Muscle of arm (tissue), 12 donors: ENCODE results near the gene HASPIN. TPM values are rescaled to one million over a fixed set of nuclear protein-coding genes. Genes with fewer than 3 reads are reported as not detected.
A peak's percentile ranks its signal among the peaks of the same experiment; 100 is the strongest.
"Not testable (repeated sequence)": the region's sequence is repeated elsewhere in the genome, so short reads cannot be mapped to it uniquely, and the experiment has no call there.

Experiments
- DNase-seq: peaks from one replicate; pipeline ENCODE4 v3.0.0-alpha.2; 2013
- polyA plus RNA-seq, 12 donors: library from polyadenylated mRNA; unstranded; fragments of 120-200 nt; gene quantifications; one replicate each; pipeline ENCODE4 v1.2.1, GENCODE V29; 2013; ENCODE audit not compliant: insufficient read length in 12 of 12

HASPIN gene
- polyA plus RNA-seq, 12 donors, result 3.7 to 8.4 (median 5.9) TPM; not detected in 1

DNA sequence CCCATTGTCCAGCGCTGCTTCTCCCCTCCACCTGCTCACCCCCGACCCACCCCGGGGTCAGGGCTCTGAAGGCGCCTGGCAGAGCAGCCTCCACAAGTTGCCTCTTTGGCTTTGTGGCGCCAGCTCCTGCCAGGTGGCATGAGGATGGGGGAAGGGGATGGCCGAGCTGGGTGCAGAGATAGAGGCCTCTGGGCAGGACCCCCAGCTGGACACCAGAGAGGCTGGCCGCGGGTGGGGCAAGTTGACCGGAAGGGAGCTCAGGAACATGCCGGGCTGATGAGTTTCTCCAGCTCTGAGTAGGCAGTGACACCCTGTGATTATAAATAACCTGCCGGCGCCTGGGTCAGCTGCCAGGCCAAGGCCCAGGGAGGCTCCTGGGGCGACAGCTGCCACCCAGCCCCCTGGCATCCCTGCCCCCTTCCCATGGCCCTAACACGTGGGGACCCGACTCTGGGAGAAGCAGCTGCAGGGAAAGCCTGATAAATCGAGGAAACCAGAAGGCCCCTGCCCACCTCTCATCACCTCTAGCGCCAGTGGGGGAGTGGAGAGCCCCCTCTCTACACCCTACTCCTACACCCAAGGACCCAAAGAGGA, 28.5 kb upstream of the HASPIN start:
- DNase-seq, result no peak

DNA sequence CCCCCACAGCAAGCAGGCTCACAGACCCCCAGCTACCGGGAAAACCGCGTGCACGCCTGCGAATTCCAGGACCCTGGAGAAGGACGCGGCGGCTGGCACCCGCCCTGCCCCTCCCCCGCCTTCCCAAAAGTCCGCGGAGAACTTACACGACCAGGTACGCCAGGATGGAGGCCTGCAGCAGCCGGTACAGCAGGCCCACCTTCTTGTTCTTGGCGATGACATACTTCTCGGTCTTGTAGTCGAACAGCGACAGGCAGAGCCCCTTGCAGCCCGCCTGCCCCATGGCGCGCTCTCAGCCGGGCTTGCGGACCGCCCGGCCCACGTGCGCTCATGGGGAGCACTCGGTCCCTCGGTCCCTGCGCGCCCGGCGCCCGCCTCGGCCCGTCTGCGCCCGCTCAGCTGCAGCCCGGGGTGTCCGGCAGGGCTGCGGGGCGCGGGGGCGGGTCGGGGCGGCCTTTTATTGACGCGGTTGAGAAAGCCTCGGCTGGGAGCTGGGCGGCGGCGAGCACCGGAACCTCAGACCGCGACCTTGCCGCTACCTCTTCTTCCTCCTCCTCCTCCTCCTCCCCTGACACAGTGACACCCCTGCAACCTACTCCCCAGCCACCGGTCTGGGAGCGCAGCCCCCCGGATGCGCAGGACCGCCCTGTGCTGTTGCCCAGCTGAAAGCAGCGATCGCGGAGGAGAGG, 27.8 kb upstream of the HASPIN start, which contains the start of gene P2RX5:
P2RX5 (minus strand) TSS at position 433 of the 689 bp plus-strand sequence; CDS start at position 283, 150 bp downstream.
- peak; percentile 21 for DNase-seq

DNA sequence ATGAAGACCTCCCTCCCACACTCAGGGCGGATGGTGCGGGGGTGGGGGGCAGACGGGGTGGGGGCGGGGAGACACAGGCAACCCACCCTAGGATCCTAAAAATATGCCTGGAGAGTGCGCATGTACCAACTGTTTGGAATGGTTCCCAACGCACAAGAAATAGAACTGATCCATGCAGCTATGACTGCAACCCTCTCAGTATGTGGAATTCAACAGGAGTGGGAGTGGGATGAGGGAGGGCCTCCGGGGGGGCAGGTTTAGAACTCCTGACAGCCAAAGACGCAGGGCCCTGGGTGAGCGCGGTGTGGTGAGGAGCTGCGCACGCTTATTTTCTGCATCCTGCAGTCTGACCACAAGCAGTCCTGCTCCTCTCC, 26.6 kb upstream of the HASPIN start:
- no peak for DNase-seq

DNA sequence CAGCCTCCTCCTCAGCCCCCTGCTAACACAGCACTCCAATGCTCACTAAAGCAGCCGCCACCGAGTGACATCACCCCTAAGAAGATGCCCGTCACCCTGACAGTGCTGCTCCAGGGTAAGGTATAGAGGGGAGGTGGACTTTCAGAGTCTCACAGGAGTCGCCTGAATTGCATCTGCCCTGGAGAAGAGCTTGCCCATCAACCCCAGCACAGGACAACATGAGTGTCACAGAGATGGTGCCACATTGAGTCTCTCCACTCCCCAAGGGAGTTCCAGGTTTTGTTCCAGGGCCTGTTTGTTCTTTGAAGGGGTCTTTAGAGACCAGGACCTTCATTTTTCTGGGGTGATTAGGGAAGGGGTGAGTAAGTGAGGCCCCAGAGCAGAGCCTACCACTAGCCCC, 25.6 kb upstream of the HASPIN start:
- no peak for DNase-seq

DNA sequence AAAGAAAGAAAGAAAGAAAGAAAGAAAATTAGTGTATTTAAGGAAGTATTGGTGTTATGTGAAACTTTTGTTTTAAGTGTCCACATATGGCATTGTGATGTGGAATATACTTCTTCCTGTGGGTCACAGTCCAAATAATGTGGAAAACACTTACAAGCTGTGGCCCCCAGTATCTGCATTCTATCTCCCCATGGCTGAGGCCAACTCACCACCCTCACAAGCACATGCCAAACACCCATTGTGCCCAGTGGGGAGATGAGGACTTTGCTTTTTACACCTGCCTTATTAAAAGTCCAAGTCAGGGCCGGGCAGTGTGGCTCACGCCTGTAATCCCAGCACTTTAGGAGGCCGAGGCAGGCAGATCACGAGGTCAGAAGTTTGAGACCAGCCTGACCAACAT, 23.8 kb upstream of the HASPIN start:
- no peak for DNase-seq

DNA sequence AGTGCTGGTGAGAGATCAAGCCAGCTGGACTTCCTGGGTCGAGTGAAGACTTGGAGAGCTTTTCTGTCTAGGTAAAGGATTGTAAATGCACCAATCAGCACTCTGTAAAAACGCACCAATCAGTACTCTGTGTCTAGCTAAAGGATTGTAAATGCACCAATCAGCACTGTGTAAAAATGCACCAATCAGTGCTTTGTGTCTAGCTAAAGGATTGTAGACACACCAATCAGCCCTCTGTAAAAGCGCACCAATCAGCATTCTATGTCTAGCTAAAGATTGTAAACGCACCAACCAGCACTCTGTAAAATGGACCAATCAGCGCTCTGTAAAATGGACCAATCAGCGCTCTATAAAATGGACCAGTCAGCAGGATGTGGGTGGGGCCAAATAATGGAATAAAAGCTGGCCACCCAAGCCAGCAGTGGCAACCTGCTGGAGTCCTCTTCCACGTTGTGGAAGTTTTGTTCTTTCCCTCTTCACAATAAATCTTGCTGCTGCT, 21.6 kb upstream of the HASPIN start:
- not testable (repeated sequence) for DNase-seq

DNA sequence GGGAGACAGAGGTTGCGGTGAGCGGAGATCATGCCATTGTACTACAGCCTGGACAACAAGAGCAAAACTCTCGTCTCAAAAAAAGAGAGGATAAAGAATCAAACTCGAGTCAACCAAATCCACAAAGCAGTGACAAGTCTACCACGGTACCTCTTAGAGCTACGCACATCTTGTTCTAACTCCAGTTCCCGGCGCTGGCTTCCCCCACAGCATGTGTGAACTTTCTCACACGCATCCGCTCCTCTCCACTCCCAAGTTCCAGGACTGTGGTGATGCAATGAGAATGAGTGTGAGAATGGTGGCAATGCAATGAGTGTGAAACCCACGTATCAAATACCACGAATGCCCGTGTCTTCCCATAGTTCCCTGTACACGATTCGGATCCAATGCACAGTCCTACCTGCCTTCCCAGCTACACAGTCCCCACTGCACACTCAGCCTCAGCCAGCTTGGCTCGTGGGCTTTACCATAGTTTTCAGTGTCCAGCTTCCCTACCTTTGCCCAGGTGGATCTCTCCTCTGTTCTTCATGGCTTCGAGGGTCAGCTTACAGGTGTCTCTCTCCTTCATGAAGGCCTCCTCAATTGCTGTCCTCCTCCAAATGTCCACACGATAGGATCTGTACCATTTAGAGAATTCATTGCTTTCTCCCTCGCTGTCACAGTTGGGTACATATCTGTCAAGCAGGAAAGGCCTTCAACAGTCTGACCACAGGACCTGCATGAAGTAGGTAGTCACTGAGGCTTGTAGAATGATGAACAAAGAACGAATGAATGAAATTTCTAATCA, 18.6 kb upstream of the HASPIN start:
- no peak for DNase-seq

DNA sequence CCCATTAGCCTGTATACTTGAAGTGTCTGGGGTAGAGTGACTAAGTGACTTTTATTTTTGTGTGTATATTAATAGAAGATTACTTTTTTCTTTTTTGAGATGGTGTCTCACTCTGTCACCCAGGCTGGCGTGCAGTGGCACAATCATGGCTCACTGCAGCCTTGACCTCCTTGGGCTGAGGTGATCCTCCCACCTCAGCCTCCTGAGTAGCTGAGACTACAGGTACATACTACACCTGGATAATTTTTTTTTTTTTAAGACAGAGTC, 18.1 kb upstream of the HASPIN start:
- DNase-seq, result not testable (repeated sequence)

DNA sequence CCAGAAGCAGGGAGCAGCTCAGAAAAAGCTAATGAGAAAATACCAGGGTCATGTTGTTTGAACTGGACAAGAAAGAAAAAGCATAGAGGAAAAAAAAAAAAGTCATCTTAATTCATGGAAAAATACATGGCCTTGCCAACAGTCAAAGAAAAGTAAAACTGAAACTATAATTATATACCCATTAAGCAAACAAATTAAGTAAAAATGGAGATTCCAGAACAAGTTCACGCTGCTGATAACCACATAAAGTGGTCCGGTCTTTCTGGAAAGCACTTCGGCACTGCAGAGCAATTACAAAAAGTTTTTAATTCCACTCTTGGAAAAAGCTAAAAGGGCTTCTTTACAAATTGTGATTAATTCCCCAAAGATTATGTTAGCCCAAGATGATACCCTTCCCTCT, 15.3 kb upstream of the HASPIN start:
- DNase-seq, result no peak

DNA sequence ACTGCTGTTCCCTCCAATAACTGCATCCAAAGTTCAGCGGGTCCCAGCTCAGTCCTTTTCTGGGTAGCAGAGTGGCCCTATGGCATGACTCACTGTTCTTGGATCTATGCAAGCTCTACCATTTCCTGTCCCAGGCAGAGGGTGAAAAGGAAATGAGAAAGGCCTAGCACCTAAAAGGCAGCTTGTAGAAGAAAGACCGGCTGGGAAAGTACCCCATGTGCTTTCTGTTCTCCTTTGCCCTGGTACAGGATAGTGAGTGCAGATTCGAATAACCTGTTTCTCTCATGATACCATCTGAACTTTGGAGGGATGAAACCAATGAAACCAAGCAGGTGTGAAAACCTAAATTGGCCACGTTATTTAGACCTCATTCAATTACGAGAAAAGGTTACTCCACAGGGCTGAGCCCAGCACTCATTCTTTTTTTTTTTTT, 12.7 kb upstream of the HASPIN start:
- DNase-seq, result no peak

DNA sequence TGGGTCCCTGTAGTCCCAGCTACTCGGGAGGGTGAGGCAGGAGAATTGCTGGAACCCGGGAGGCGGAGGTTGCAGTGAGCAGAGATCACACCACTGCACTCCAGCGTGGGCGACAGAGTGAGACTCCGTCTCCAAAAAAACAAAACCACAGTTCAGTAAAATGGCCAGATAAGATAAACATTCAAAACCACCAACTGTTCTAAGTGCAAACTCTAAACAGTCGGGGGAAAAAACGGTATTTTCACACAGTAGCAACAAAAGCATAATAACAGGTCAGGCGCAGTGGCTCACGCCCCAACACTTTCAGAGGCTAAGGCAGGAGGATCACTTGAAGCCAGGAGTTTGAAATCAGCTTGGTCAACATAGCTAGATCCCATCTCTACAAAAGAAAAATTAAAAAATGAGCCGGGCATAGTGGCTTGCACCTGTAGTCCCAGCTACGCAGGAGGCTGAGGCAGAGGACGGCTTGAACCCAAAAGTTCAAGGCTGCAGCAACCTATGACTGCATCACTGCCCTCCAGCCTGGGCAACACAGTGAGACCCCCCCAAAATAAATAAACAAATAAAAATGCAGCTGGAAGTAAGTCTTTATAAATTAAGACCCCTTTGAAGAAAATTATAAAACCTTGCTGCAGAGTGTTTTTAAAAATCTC, 10.8 kb upstream of the HASPIN start:
- no peak for DNase-seq

DNA sequence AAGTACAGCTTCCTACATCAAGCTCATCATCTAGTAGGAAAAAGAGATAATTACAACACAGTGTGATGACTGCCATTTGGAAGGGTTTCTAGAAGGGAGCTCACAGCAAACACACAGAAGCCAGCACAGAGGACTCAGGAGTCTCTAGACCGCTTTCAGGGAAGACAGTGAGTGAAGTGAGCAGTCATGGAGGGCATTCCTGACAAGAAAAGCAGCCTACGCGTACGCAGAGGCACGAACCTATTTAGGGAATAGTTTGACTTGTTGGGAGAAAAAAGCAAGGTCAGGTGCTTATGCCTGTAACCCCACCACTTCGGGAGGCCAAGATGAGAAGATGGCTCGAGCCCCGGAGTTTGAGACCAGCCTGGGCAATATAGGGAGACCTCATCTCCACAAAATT, 8.4 kb upstream of the HASPIN start:
- no peak for DNase-seq

DNA sequence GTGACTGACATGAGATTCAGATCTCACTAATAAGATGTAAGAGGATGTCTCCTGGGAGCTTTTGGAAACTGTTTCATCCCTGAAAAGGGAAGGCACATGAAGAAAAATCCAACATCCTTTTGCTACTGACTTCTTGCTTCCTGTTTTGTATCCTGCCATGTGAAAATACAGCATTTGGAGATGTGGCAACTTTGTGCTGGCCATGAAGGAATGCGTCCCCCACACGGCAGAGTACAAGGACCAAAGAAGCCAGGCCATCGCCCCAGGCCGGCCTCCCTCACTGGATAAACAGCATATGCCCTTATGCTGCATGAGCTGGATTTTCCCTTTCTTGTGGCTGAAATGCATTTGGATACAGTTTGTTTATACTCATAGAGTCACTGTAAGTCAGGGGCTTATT, 5.5 kb upstream of the HASPIN start:
- DNase-seq, result no peak

DNA sequence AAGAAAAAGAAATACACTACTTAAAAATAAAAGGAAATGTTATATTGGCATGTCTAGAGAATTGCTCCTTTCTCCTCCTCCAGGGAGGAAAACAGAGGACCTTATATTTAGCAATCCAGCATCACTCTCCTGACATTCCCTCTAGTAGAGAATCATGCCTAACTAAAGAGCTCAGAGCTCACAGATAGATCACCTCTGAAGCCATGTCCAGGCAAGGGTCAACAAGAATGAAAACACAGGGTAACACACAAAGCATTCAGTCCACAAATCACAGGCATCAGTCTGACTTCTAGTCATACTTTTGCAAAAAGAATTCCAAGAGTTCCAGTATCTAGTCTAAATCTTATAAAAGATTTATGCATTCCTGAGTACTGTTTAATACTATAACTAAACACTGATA, 4.4 kb upstream of the HASPIN start:
- no peak for DNase-seq

DNA sequence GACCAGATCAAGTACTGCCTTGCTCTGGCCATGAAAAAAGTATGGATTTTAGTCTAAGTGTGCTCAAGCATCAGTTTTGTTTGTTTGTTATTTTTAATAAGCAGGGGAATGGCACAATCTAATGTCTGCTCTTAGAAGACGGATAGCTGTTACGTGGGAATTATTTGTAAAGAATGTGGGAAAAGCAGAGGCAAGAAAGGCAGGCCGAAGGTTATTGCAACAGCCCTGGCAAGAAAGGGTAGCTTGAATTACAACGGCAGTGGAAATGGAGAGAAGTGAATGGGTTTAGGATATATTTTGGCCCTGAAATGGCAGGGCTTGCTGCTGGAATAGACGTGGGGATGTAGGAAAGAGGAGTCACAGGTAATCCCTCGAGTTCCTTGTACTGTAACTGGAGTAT, 987 bp upstream of the HASPIN start:
- no peak for DNase-seq

DNA sequence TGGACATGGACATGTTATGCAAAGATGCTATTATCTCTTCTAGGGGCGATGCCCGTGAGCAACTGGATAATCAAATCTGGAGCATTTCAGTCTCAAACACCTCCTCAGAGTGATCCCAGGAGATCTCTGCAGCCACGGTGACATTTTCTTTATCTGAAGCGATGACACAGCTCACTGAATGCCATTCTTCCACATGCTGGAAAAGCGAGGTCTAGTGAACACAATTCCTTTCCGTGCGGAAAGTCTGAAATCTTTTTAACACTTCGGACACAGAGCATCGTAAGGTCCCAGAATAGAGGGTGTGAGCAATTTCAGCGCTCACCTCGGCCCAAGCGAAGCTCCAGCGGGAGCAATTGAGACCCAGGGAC, 531 bp upstream of the HASPIN start:
- no peak for DNase-seq

DNA sequence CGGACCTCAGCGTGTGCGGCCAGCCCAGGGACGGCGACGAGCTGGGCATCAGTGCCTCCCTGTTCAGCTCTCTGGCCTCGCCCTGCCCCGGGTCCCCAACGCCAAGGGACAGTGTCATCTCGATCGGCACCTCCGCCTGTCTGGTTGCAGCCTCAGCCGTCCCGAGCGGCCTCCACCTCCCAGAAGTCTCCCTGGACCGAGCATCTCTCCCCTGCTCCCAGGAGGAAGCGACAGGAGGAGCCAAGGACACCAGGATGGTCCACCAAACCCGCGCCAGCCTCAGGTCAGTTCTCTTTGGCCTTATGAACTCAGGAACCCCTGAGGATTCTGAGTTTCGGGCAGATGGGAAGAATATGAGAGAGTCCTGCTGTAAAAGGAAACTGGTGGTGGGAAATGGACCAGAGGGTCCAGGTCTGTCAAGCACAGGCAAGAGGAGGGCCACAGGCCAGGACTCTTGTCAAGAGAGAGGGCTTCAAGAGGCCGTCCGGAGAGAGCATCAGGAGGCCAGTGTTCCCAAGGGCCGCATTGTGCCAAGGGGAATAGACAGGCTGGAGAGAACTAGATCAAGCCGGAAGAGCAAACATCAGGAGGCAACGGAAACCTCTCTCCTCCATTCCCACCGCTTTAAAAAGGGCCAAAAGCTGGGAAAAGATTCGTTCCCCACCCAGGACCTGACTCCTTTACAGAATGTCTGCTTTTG, 825 bp downstream of the HASPIN start:
- DNase-seq, result no peak

DNA sequence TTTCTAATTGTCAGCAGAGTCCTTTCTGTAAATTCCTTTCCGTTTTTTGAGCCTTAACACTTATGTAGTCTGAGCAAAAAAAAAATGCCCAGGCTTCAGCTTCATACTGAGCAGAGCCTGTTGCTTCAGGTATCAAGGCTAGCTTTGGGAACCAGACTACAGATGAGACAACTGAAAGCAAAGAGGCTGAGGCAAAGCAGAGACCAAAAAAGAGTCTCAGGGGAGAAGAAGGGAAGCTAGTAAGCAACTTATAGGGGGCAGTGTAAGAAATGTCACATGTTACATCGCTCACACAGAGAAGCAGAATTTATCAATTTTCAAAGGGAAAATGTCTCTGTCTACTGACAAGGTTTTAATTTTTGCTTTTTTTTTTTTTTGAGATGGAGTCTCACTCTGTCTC, 3.3 kb downstream of the HASPIN start:
- no peak for DNase-seq

DNA sequence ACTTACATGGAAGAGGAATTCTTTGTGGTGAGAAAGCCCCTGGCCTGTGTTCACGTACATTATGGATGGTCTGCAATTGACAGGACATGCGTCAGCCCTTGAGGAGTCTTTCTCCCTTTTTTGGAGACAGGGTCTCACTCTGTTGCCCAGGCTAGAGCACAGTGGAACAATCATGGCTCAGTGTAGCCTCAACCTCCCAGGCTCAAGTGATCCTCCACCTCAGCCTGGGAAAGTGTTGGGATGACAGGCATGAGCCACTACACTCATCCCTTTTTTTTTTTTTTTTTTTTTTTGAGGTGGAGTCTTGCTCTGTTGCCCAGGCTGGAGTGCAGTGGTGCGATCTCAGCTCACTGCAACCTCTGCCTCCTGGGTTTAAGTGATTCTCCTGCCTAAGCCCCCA, 4.4 kb downstream of the HASPIN start:
- not testable (repeated sequence) for DNase-seq

DNA sequence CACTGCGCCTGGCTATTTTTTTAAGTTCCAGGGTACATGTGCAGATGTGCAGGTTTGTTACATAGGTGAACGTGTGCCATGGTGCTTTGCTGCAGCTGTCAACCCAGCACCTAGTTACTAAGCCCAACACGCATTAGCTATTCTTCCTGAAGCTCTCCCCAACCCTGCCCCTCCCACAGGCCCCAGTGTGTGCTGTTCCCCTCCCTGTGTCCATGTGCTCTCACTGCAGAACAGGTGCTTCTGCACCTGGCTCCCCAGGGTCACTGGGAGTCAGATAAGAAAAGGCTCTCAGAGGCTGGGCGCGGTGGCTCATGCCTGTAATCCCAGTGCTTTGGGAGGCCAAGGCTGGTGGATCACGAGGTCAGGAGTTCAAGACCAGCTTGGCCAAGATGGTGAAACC, 6.2 kb downstream of the HASPIN start:
- no peak for DNase-seq

DNA sequence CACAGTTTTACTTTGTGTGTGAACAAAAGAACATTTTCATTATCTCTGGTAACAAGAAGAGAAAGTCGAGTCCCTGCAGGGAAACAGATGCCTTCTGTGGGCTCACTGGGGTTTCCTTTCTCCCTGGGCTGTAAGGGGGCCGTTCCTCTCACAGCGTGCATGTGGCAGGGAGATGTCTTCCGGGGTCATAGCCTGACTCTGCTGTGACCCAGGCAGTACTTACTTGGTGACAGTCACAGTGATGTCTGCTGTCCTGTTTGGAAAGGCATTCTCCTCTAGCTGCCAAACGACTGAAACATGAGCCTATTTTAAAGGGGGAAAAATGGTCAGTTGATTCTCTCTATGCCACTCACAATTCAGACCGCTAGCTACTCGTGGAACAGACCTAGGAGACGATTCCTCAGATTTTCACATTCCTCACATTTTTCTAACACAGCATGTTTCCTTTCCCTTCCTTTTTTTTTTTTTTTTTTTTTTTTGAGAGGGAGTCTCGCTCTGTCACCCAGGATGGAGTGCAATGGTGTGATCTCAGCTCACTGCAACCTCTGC, 7.3 kb downstream of the HASPIN start:
- DNase-seq, result no peak

DNA sequence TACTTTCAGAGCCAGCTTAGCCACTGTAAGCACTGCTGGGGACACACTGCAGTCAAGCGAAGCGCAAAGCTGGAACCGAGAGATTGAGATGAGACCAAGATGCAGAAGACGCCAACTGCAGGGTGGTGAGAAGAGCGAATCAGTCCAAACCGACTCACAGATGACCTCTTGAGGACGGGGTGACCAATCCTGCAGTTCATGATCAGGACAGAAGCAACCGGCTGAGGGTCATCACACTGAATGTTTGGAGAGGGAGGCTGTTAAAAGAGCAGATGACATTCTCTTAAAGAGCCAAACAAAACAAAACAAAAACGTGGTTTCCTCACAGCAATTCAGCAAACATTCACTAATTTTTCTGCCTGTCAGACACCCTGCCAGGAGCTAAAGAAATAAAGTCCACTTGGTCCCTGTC, 8.5 kb downstream of the HASPIN start:
- DNase-seq, result no peak
